ENCODE data around the gene TMEM212.
A peak's percentile ranks its signal among the peaks of the same experiment; 100 is the strongest.

Gene TMEM212

DNA sequence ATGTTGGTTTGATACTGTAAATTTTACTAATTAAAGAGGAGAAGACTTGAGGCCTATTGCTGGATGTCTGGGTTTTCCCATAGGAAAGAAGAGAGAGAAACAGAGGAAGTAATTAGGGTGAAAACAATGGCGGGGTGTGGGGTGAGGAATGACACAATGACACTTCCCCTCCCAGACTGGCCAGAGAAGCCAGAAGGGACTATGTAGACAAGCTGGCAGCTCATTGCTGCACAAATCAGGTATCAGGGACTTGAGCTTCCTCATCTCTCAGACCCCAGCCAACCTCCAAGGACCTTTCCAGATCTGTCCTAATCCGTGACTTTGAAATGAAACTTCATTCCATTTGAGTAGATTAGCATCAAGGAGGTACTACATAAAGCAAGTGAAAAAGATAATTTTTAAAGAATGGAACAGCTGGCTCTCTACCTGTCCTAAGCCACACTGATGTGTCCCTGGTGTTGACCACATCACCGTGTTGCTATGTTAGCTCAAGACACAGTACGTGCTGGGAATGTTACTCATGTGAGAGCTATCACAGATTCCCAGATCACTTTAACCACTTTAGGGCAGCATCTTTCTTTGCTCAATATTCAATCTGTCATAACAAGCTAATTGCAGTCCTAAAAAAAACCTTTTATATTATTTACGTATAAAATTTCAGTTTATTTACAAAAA is 22.2 kb downstream of the TMEM212 start:
- no peak overlapping the region for H3K4me3 ChIP-seq
- no peaks in the 10 kb centered on the region for H3K9me3 ChIP-seq (ENCODE audit: low read depth, low read length)
- no peak overlapping the region for H3K27ac ChIP-seq
- DNase-seq (ENCODE audit: low read depth, low spot score) = no peak
- H3K9ac ChIP-seq (ENCODE audit: insufficient read length) = no peak overlapping the region
- TF ChIP-seq POLR2AphosphoS5 (IDR thresholded peaks at IDR 0.05; ENCODE audit: borderline replicate concordance, low read depth, low read length) (no peak), EZH2 (IDR thresholded peaks at IDR 0.05) (no peak), FOXP2 (optimal IDR thresholded peaks at IDR 0.05; ENCODE audit: control extremely low read depth, extremely low read length, insufficient read depth) (no peak)
- no peaks in the 10 kb centered on the region for H3K36me3 ChIP-seq (ENCODE audit: insufficient read depth, low read length)

DNA sequence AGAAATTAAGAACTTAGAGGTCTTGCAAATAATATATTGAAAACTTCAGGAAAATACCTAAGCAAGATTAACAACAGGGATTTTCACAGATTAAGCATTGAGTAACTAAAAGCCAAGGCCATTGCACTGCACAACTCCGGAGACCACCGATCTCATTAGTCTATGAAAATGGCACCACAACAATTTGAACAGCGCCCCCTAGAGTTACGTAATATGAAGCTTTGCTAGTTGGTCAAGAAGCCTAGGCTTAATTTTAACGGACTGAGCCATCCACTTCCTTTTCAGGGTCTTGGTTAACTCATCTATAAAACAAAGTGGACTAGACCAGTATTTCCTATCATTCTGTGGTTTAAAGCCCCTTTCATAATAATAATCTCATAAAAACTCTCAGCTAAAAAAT is 24.8 kb downstream of the TMEM212 start:
- no peak overlapping the region for H3K4me3 ChIP-seq
- H3K36me3 ChIP-seq (ENCODE audit: insufficient read depth, low read length) = no peaks in the 10 kb centered on the region
- H3K9ac ChIP-seq (ENCODE audit: insufficient read length) = no peak overlapping the region
- H3K27ac ChIP-seq = no peak overlapping the region
- no peak for DNase-seq (ENCODE audit: low read depth, low spot score)
- TF ChIP-seq POLR2AphosphoS5 (IDR thresholded peaks at IDR 0.05; ENCODE audit: borderline replicate concordance, low read depth, low read length) (no peak), EZH2 (IDR thresholded peaks at IDR 0.05) (no peak), FOXP2 (optimal IDR thresholded peaks at IDR 0.05; ENCODE audit: control extremely low read depth, extremely low read length, insufficient read depth) (no peak)
- H3K9me3 ChIP-seq (ENCODE audit: low read depth, low read length) = no peaks in the 10 kb centered on the region

DNA sequence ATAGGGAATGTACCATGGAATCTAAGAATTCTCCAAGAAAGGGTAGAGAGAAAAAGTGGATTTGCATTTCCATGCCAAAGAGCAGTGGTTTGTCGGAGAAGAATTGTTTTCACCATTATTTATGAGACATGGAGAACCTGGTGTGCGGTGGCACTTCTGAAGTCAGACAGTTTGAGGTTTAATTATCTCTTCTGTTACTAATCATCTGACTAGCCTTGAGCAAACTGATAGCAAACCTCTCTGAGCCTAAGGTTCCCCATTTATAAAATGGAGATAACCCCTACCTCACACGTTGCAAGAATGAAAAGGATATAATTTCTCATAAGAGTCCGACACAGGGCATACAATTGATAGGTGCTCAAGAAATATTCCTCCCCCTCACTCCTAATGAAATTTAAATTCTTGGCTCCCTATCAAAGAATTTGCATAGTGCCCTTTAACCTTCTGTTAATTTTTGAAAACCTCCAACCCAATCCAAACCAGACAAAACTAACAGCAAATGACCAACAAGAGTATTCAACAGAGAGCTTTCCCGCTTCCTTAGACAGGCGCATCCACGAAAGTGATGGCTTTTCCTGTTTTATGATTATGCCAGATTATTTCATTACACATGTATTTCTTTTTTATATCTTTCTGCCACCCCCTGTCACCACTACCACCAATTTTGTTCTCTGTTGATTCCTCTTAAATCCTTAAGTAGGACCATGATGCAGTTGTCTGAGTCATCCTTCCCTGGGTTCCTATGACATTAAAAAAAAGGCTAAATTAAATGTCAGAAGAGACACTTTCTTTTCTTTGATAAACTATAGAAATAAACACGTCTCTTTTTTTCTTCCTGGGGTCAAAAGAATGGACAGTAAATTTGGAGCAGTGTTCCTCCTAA is 28.5 kb downstream of the TMEM212 start:
- H3K9me3 ChIP-seq (ENCODE audit: low read depth, low read length) = no peaks in the 10 kb centered on the region
- TF ChIP-seq EZH2 (IDR thresholded peaks at IDR 0.05) (no peak), POLR2AphosphoS5 (IDR thresholded peaks at IDR 0.05; ENCODE audit: borderline replicate concordance, low read depth, low read length) (no peak), FOXP2 (optimal IDR thresholded peaks at IDR 0.05; ENCODE audit: control extremely low read depth, extremely low read length, insufficient read depth) (no peak)
- H3K4me3 ChIP-seq = no peak overlapping the region
- no peak overlapping the region for H3K27ac ChIP-seq
- H3K9ac ChIP-seq (ENCODE audit: insufficient read length) = no peak overlapping the region
- no peak for DNase-seq (ENCODE audit: low read depth, low spot score)
- no peaks in the 10 kb centered on the region for H3K36me3 ChIP-seq (ENCODE audit: insufficient read depth, low read length)

DNA sequence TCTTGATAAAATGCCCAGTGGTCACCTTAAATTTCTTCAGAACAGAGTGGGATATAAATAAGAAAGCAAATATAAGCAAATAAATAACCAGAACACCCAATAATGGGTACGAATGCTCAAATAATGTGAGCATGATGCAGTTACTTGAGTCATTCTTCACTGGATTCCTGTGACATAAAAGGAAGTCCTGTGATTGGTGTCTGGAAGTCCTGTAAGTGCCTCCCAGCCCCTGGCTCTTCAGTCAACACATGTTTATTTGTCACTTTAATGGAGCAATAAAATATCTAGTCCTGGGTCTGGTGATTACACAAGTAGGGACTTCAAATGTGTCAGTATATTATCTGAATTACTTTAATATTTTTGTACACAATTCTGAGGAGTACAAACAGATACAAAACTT is 30.4 kb downstream of the TMEM212 start:
- no peak for DNase-seq (ENCODE audit: low read depth, low spot score)
- Histone ChIP-seq H3K36me3 (ENCODE audit: insufficient read depth, low read length) (no peaks in the 10 kb centered on the region), H3K9ac (ENCODE audit: insufficient read length) (peak overlapping the region; percentile 6), H3K4me3 (peak overlapping the region; percentile 52; the same call in 1 of the 2 replicates), H3K9me3 (ENCODE audit: low read depth, low read length) (no peaks in the 10 kb centered on the region), H3K27ac (peak overlapping the region; percentile 86)
- TF ChIP-seq EZH2 (IDR thresholded peaks at IDR 0.05) = no peak
- no peak for TF ChIP-seq POLR2AphosphoS5 (IDR thresholded peaks at IDR 0.05; ENCODE audit: borderline replicate concordance, low read depth, low read length)
- TF ChIP-seq FOXP2 (optimal IDR thresholded peaks at IDR 0.05; ENCODE audit: control extremely low read depth, extremely low read length, insufficient read depth) = no peak

DNA sequence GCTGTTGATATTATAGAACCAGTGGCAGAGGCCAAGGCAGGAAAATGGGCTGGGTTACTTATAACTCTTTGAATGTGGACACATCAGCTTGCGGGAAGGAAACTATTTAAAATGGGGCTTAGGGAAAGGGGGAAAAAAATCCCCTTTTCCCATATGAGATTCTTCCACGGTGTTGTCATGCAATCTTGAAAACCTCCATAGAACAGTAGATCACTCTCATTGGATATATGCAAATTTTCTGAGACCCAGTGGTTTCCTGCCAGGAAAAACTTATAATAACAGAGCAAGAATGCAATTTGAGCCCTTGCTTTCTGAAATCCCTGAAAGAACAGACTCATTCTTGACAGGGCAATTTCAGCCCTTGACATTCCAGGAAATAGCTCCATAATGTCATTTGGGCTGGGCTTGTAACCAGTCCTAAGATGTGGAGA is 31.1 kb downstream of the TMEM212 start:
- TF ChIP-seq EZH2 (IDR thresholded peaks at IDR 0.05) (no peak), FOXP2 (optimal IDR thresholded peaks at IDR 0.05; ENCODE audit: control extremely low read depth, extremely low read length, insufficient read depth) (no peak), POLR2AphosphoS5 (IDR thresholded peaks at IDR 0.05; ENCODE audit: borderline replicate concordance, low read depth, low read length) (no peak)
- Histone ChIP-seq H3K27ac (peak overlapping the region; percentile 86), H3K9ac (ENCODE audit: insufficient read length) (peak overlapping the region; percentile 21), H3K4me3 (peak overlapping the region; percentile 52), H3K36me3 (ENCODE audit: insufficient read depth, low read length) (no peaks in the 10 kb centered on the region), H3K9me3 (ENCODE audit: low read depth, low read length) (no peaks in the 10 kb centered on the region)
- peak; percentile 86 for DNase-seq (ENCODE audit: low read depth, low spot score)

DNA sequence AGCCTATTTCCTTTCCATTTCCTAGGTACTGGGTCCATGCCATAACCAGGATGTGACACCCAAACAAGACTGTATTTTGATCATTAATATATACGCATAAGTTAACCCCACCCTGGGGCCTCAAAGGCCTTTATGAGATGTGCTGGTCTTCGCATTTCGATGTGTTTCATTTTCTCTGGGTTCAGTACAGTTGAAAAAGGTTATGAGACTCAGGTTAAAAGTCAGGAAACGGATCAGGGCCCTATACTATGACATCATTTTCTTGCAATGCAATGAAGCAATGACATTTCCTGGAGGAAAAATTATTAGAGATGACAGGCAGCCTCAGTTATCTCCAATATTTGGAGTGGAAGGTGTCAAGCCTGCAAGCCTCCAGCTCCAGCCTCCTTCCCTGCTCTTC is 31.7 kb downstream of the TMEM212 start:
- H3K9me3 ChIP-seq (ENCODE audit: low read depth, low read length) = no peaks in the 10 kb centered on the region
- no peaks in the 10 kb centered on the region for H3K36me3 ChIP-seq (ENCODE audit: insufficient read depth, low read length)
- peak overlapping the region; percentile 86 for H3K27ac ChIP-seq
- peak overlapping the region; percentile 52 for H3K4me3 ChIP-seq
- TF ChIP-seq POLR2AphosphoS5 (IDR thresholded peaks at IDR 0.05; ENCODE audit: borderline replicate concordance, low read depth, low read length) (no peak), FOXP2 (optimal IDR thresholded peaks at IDR 0.05; ENCODE audit: control extremely low read depth, extremely low read length, insufficient read depth) (no peak), EZH2 (IDR thresholded peaks at IDR 0.05) (no peak)
- DNase-seq (ENCODE audit: low read depth, low spot score) = no peak
- peak overlapping the region; percentile 21 for H3K9ac ChIP-seq (ENCODE audit: insufficient read length)

DNA sequence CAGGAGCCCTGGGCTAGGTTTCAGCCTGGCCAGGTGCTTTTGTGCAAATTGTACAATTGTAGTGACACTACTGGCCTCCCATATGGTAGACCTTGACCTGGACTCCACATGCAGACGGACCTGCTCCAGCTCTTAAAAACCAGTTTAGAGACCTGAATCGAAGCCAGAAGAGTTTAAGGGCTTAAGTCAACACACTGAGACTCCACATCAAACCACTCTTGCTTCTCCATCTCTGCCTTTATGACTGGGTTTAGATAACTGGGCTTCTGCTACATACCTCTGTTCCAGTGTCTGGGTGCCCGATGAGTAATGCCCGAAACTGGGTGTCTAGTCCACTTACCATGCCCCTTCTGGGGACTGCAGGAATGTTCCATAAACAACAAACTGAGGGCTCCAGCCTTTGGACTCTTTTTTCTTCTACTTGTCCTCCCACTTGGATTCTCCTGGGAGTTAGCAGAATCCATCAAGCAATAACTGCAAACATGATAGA is 32.8 kb downstream of the TMEM212 start:
- TF ChIP-seq POLR2AphosphoS5 (IDR thresholded peaks at IDR 0.05; ENCODE audit: borderline replicate concordance, low read depth, low read length) (no peak), FOXP2 (optimal IDR thresholded peaks at IDR 0.05; ENCODE audit: control extremely low read depth, extremely low read length, insufficient read depth) (no peak), EZH2 (IDR thresholded peaks at IDR 0.05) (no peak)
- Histone ChIP-seq H3K27ac (no peak overlapping the region), H3K9me3 (ENCODE audit: low read depth, low read length) (no peaks in the 10 kb centered on the region), H3K36me3 (ENCODE audit: insufficient read depth, low read length) (no peaks in the 10 kb centered on the region), H3K9ac (ENCODE audit: insufficient read length) (no peak overlapping the region), H3K4me3 (no peak overlapping the region)
- DNase-seq (ENCODE audit: low read depth, low spot score) = no peak

DNA sequence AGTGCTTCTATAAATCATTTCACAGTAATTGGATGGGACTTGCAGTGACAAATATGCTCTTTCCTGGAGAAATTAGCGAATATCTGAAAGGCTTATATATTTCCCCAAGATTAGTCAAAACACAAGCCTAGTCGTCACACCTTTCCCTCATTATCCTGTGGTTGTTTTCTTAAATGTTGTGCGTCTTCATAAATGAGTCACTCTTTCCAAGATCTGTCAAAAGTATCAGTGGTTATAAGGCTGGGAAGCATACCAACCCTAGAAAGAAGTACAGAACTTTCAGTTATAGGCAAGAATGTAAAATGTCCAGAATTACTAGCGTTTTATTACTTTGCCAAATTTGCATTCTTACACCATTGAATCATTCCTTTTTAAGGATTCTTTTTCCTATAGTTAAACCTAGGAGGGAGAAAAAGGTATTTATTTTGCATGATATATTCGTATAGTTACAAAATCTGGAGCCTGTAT is 33.6 kb downstream of the TMEM212 start:
- TF ChIP-seq FOXP2 (optimal IDR thresholded peaks at IDR 0.05; ENCODE audit: control extremely low read depth, extremely low read length, insufficient read depth) (no peak), POLR2AphosphoS5 (IDR thresholded peaks at IDR 0.05; ENCODE audit: borderline replicate concordance, low read depth, low read length) (no peak), EZH2 (IDR thresholded peaks at IDR 0.05) (no peak)
- Histone ChIP-seq H3K27ac (no peak overlapping the region), H3K9ac (ENCODE audit: insufficient read length) (no peak overlapping the region), H3K4me3 (no peak overlapping the region), H3K36me3 (ENCODE audit: insufficient read depth, low read length) (no peaks in the 10 kb centered on the region), H3K9me3 (ENCODE audit: low read depth, low read length) (no peaks in the 10 kb centered on the region)
- no peak for DNase-seq (ENCODE audit: low read depth, low spot score)

All from SK-N-MC (cell line).